Measurements from ENCODE around the gene NCAPG2. TPM values are rescaled to one million over a fixed set of nuclear protein-coding genes. Genes with fewer than 3 reads are reported as not detected.

The NCAPG2 gene
- polyA plus RNA-seq, 1 donor (not counting 4 experiments of a cell fraction or from before 2014, with no cell fraction given): 16.5 TPM

GRCh38 chr7:158731761-158732160, 27.2 kb upstream of the NCAPG2 start:
- H4K20me1 ChIP-seq (ENCODE audit: control insufficient read depth, extremely low read depth, insufficient read depth, low read length): no peaks in the 10 kb centered on the region
- H3K9me1 ChIP-seq (ENCODE audit: control insufficient read depth, extremely low read depth, insufficient read depth, low read length): no peaks in the 10 kb centered on the region
- H3K4me3 ChIP-seq (ENCODE audit: control insufficient read depth in 2 of 3, extremely low read depth in 1 of 3, insufficient read depth in 2 of 3, low read depth in 1 of 3, low read length in 3 of 3): no peak overlapping the region
- FAIRE-seq (no peak), DNase-seq (ENCODE audit: low read depth, low spot score) (no peak)
- H3K27ac ChIP-seq (ENCODE audit: control insufficient read depth, insufficient read depth, low read length): no peak overlapping the region
- H3K79me2 ChIP-seq (ENCODE audit: control insufficient read depth, insufficient read depth, low read length): no peaks in the 10 kb centered on the region
- H3K4me1 ChIP-seq (ENCODE audit: control insufficient read depth, extremely low read depth, insufficient read depth, low read length): no peaks in the 10 kb centered on the region
- H3K36me3 ChIP-seq (ENCODE audit: control insufficient read depth in 2 of 2, extremely low read depth in 1 of 2, insufficient read depth in 2 of 2, low read length in 2 of 2): peaks cover 17 to 19% of the 10 kb centered on the region in 2 experiments
- no peaks in the 10 kb centered on the region for H3K9me3 ChIP-seq (ENCODE audit: control insufficient read depth, low read depth, low read length)
- H3K9ac ChIP-seq (ENCODE audit: control insufficient read depth, extremely low read depth, insufficient read depth, low read length): no peak overlapping the region
- no peak overlapping the region for H3K4me2 ChIP-seq (ENCODE audit: control insufficient read depth, extremely low read depth, insufficient read depth, low read depth, low read length)
- dilution Hi-C loops (cut with MboI; ENCODE audit: extremely low pct_ligation_motif_present, low sequenced_read_pairs): no loop called here
- TF ChIP-seq EZH2 (IDR thresholded peaks at IDR 0.05; ENCODE audit: low read length) (no peak), CTCF (optimal IDR thresholded peaks at IDR 0.05 in 1 of 3, IDR thresholded peaks at IDR 0.05 in 1 of 3, conservative IDR thresholded peaks at IDR 0.05 in 1 of 3; ENCODE audit: extremely low read depth in 1 of 3, insufficient read depth in 2 of 3, low read length in 3 of 3) (no peak)
- H3K27me3 ChIP-seq (ENCODE audit: control insufficient read depth, extremely low read depth, insufficient read depth, low read length): no peaks in the 10 kb centered on the region
- no peak overlapping the region for H2AFZ ChIP-seq (ENCODE audit: control insufficient read depth, low read length)

GRCh38 chr7:158730383-158731346, 26.1 kb upstream of the NCAPG2 start:
- Histone ChIP-seq H3K27me3 (ENCODE audit: control insufficient read depth, extremely low read depth, insufficient read depth, low read length) (no peaks in the 10 kb centered on the region), H3K79me2 (ENCODE audit: control insufficient read depth, insufficient read depth, low read length) (no peaks in the 10 kb centered on the region), H3K9ac (ENCODE audit: control insufficient read depth, extremely low read depth, insufficient read depth, low read length) (no peak overlapping the region), H3K27ac (ENCODE audit: control insufficient read depth, insufficient read depth, low read length) (no peak overlapping the region), H3K4me1 (ENCODE audit: control insufficient read depth, extremely low read depth, insufficient read depth, low read length) (no peaks in the 10 kb centered on the region), H3K9me1 (ENCODE audit: control insufficient read depth, extremely low read depth, insufficient read depth, low read length) (no peaks in the 10 kb centered on the region), H2AFZ (ENCODE audit: control insufficient read depth, low read length) (no peak overlapping the region), H3K4me3 (ENCODE audit: control insufficient read depth in 2 of 3, extremely low read depth in 1 of 3, insufficient read depth in 2 of 3, low read depth in 1 of 3, low read length in 3 of 3) (no peak overlapping the region), H3K9me3 (ENCODE audit: control insufficient read depth, low read depth, low read length) (no peaks in the 10 kb centered on the region), H3K4me2 (ENCODE audit: control insufficient read depth, extremely low read depth, insufficient read depth, low read depth, low read length) (no peak overlapping the region), H3K36me3 (ENCODE audit: control insufficient read depth in 2 of 2, extremely low read depth in 1 of 2, insufficient read depth in 2 of 2, low read length in 2 of 2) (peaks cover 14 to 19% of the 10 kb centered on the region in 2 experiments), H4K20me1 (ENCODE audit: control insufficient read depth, extremely low read depth, insufficient read depth, low read length) (no peaks in the 10 kb centered on the region)
- dilution Hi-C loops (cut with MboI; ENCODE audit: extremely low pct_ligation_motif_present, low sequenced_read_pairs): no loop called here
- no peak for FAIRE-seq
- no peak for TF ChIP-seq EZH2 (IDR thresholded peaks at IDR 0.05; ENCODE audit: low read length)
- TF ChIP-seq CTCF (optimal IDR thresholded peaks at IDR 0.05 in 1 of 3, IDR thresholded peaks at IDR 0.05 in 1 of 3, conservative IDR thresholded peaks at IDR 0.05 in 1 of 3; ENCODE audit: extremely low read depth in 1 of 3, insufficient read depth in 2 of 3, low read length in 3 of 3): no peak
- no peak for DNase-seq (ENCODE audit: low read depth, low spot score)

Measured in keratinocyte (primary cell).